Fibroblast of lung (primary cell): ENCODE measurements around the gene GAB2. TPM values are rescaled to one million over a fixed set of nuclear protein-coding genes. Genes with fewer than 3 reads are reported as not detected.
A peak's percentile ranks its signal among the peaks of the same experiment; 100 is the strongest.

Source experiments
- DNase-seq, 2 donors: peaks; one replicate each; pipeline versions ENCODE4 v3.0.0 to v3.0.0-alpha.2; 2010; ENCODE audit warnings: low read depth in 2 of 2
- H2AFZ ChIP-seq: 2 replicates; pipeline ENCODE4 v1.5.1; 2012; ENCODE audit warnings: low read length, control low read depth, inconsistent platforms
- H3K27ac ChIP-seq: 2 replicates; pipeline ENCODE4 v1.5.1; 2011; ENCODE audit warnings: low read length, control low read depth; ENCODE audit not compliant: insufficient read depth
- H3K27me3 ChIP-seq: 2 replicates; pipeline ENCODE4 v1.5.1; 2011; ENCODE audit warnings: mild to moderate bottlenecking, low read length; ENCODE audit not compliant: control insufficient read depth, insufficient read depth
- H3K36me3 ChIP-seq: 2 replicates; pipeline ENCODE4 v1.5.1; 2011; ENCODE audit warnings: low read length; ENCODE audit not compliant: control insufficient read depth, insufficient read depth
- H3K4me1 ChIP-seq: 2 replicates; pipeline ENCODE4 v1.5.1; 2011; ENCODE audit warnings: low read length; ENCODE audit not compliant: control insufficient read depth, insufficient read depth; ENCODE audit errors: extremely low read depth
- H3K4me2 ChIP-seq: 2 replicates; pipeline ENCODE4 v1.5.1; 2011; ENCODE audit warnings: low read length, control low read depth; ENCODE audit not compliant: insufficient read depth; ENCODE audit errors: extremely low read depth
- H3K4me3 ChIP-seq, 4 experiments: fragments of 200-600 bp in 1 of 4; sonication (generic) in 1 of 4; replicated peaks in 1 of 4; 2 replicates each; pipeline ENCODE4 v1.5.1; 2011 to 2016; ENCODE audit warnings: low read length in 4 of 4, low read depth in 3 of 4, mild to moderate bottlenecking in 3 of 4, control low read depth in 2 of 4, inconsistent platforms in 1 of 4, mixed read lengths in 1 of 4; ENCODE audit not compliant: insufficient read depth in 1 of 4; ENCODE audit errors: control extremely low read depth in 1 of 4
- H3K79me2 ChIP-seq: 2 replicates; pipeline ENCODE4 v1.5.1; 2012; ENCODE audit warnings: mild to moderate bottlenecking, low read length, inconsistent platforms; ENCODE audit not compliant: control insufficient read depth, insufficient read depth
- H3K9ac ChIP-seq: 2 replicates; pipeline ENCODE4 v1.5.1; 2011; ENCODE audit warnings: mild to moderate bottlenecking, low read length, control low read depth; ENCODE audit not compliant: insufficient read depth
- H3K9me3 ChIP-seq: 2 replicates; pipeline ENCODE4 v1.5.1; 2012; ENCODE audit warnings: low read depth, low read length; ENCODE audit not compliant: control insufficient read depth, insufficient read depth
- H4K20me1 ChIP-seq: 2 replicates; pipeline ENCODE4 v1.5.1; 2011; ENCODE audit warnings: low read length; ENCODE audit not compliant: control insufficient read depth, insufficient read depth; ENCODE audit errors: extremely low read depth
- CTCF ChIP-seq, 2 donors: IDR thresholded peaks in 1 of 2; conservative IDR thresholded peaks in 1 of 2; 1 replicate in 1 of 2; 2 replicates in 1 of 2; pipeline ENCODE4 v1.5.1; 2011 to 2012; ENCODE audit warnings: low read length in 2 of 2, control low read depth in 1 of 2, inconsistent platforms in 1 of 2, low read depth in 1 of 2, mild to moderate bottlenecking in 1 of 2
- EZH2 ChIP-seq: IDR thresholded peaks from 2 replicates; pipeline ENCODE4 v1.5.1; 2012; ENCODE audit warnings: low read length, control low read depth, mild to moderate bottlenecking; ENCODE audit errors: missing control alignments
- polyA plus RNA-seq, 2 donors: library from polyadenylated mRNA; depleted of rRNA in 1 of 2; stranded (reverse) in 1 of 2; unstranded in 1 of 2; fragments of >200 nt; gene quantifications; 2 replicates each; pipeline ENCODE4 v1.2.1, GENCODE V29; 2011 to 2012; ENCODE audit warnings: missing spikeins in 1 of 2
- total RNA-seq: library from RNA; depleted of rRNA; stranded (reverse); fragments of >200 nt; gene quantifications from 2 replicates; pipeline ENCODE4 v1.2.1, GENCODE V29; 2014

Gene GAB2
- total and polyA plus RNA-seq, 2 donors (not counting 1 experiment from before 2014, with no cell fraction given): 7.1 to 14.0 TPM

DNA sequence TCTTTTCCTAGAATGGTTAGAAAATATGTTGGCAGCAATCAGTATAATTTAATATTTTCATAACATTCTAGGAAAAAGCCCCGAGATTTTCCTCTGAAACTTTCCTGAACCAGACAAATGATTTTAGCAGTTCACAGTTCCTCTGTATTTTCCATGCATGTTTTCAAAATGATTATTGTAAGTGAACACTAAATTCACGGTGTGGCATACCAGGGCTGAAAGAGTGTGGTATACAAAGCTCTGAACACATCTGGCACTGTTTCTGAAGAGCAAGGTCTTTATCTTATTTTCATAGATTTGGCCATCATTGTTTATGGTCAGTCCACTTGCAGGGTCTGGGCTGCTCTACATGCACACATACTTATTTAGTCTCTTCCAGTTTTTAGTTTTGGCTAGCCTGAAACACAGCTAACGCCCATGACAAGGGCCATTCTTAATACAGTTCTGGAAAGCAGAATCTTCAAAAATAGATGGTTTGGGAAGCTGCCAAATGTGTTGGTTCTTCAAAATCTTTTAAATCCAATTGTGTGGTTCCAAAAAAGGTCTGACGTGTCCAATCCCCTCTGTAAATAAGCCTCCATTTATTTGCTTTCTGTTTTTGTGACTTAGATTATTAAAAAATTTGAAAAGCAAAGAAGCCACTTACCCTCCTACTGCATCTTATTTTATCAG lies 7.9 kb upstream of the GAB2 start:
- Histone ChIP-seq H3K27ac (no peak overlapping the region), H3K9ac (no peak overlapping the region), H3K36me3 (no peaks in the 10 kb centered on the region), H3K27me3 (no peaks in the 10 kb centered on the region), H4K20me1 (no peaks in the 10 kb centered on the region), H2AFZ (no peak overlapping the region), H3K4me3 (no peak overlapping the region), H3K4me1 (no peaks in the 10 kb centered on the region), H3K79me2 (no peaks in the 10 kb centered on the region), H3K9me3 (no peaks in the 10 kb centered on the region), H3K4me2 (no peak overlapping the region)
- no peak for TF ChIP-seq CTCF (conservative IDR thresholded peaks at IDR 0.05 in 1 of 2, IDR thresholded peaks at IDR 0.05 in 1 of 2; ENCODE audit: low read depth in 1 of 2, low read length in 2 of 2)
- TF ChIP-seq EZH2: no peak
- no peak for DNase-seq

DNA sequence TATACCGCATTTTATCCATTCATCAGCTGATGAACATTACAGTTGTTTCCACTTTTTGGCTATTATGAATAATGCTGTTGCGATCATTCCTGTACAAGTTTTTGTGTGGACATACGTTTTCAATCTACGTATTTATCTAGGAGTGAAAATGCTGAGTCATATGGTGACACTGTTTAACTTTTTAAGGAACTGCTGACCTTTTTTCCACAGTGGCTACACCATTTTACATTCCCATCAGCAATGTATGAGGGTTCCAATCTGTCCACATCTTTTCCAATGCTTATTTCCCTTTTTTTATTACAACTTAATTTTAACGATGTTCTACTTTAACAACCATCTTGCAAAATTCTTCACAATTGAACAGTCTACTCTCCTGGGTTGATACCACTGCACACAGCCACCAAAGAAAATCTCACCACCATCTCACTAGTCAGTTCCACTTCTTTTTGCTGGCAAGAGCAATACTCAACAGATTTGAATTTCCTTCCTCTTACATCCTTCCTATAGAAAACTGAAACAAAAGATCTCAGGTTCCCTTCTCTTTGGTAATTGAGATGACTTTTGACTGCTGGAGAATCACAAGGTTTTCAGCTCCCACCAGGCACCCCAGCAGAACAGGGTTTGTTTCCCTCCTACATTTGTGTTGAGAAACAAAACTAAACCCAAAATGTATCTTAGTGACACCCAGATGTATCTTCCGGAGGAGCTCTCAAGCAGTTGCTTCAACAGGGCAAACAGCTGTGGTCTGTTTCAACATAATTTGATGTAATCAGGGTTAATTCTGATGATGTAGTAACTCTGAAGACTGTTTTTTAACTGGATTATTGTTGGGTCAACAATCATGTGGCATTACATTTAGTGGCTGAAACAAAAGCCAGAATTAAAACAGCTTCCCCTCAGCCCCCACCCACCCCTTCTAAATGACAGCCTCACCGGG lies 7.0 kb upstream of the GAB2 start:
- H3K79me2 ChIP-seq: no peaks in the 10 kb centered on the region
- TF ChIP-seq CTCF (conservative IDR thresholded peaks at IDR 0.05 in 1 of 2, IDR thresholded peaks at IDR 0.05 in 1 of 2; ENCODE audit: low read depth in 1 of 2, low read length in 2 of 2) (no peak), EZH2 (no peak)
- no peaks in the 10 kb centered on the region for H3K9me3 ChIP-seq
- no peak overlapping the region for H3K4me2 ChIP-seq
- H3K27me3 ChIP-seq: no peaks in the 10 kb centered on the region
- H3K36me3 ChIP-seq: no peaks in the 10 kb centered on the region
- H2AFZ ChIP-seq: no peak overlapping the region
- DNase-seq: peak; percentile 40 to 91
- no peak overlapping the region for H3K9ac ChIP-seq
- no peak overlapping the region for H3K27ac ChIP-seq
- H3K4me3 ChIP-seq: no peak overlapping the region
- H3K4me1 ChIP-seq: peaks cover 2% of the 10 kb centered on the region
- no peaks in the 10 kb centered on the region for H4K20me1 ChIP-seq

DNA sequence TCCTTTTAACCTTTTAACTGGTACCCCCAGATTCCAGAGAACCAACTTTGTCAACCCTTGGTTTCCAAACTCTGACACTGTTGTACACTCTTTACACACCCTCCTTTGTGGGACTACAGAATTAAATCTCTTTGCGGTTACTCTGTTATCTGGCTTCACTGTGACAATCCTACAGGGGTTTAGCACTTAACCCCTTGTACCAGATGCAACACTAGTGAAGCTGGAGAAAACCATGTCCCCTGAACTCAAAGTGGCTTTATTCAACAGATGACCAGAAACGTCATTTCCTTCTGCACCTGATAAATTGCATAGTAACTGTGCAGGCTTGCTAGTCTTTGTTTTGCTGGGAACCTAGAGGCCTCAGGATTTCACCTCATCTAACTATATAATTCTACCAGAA lies 5.6 kb upstream of the GAB2 start:
- Histone ChIP-seq H3K4me1 (peaks cover 12% of the 10 kb centered on the region), H3K4me2 (no peak overlapping the region), H3K27me3 (no peaks in the 10 kb centered on the region), H3K4me3 (no peak overlapping the region), H3K79me2 (no peaks in the 10 kb centered on the region), H3K36me3 (no peaks in the 10 kb centered on the region), H3K9ac (no peak overlapping the region), H4K20me1 (no peaks in the 10 kb centered on the region), H3K27ac (no peak overlapping the region), H3K9me3 (no peaks in the 10 kb centered on the region), H2AFZ (no peak overlapping the region)
- no peak for DNase-seq
- TF ChIP-seq CTCF (conservative IDR thresholded peaks at IDR 0.05 in 1 of 2, IDR thresholded peaks at IDR 0.05 in 1 of 2; ENCODE audit: low read depth in 1 of 2, low read length in 2 of 2): no peak
- TF ChIP-seq EZH2: no peak
